HG03469 (cell line): ENCODE results near the gene TACR1.

Experiments used
- ATAC-seq: cut with Tn5 transposase; IDR thresholded peaks from one replicate; pipeline ENCODE4 v1.9.1; 2021; ENCODE audit warnings: mild to moderate bottlenecking, moderate library complexity, moderate number of reproducible peaks; ENCODE audit not compliant: unreplicated experiment

Gene TACR1

DNA sequence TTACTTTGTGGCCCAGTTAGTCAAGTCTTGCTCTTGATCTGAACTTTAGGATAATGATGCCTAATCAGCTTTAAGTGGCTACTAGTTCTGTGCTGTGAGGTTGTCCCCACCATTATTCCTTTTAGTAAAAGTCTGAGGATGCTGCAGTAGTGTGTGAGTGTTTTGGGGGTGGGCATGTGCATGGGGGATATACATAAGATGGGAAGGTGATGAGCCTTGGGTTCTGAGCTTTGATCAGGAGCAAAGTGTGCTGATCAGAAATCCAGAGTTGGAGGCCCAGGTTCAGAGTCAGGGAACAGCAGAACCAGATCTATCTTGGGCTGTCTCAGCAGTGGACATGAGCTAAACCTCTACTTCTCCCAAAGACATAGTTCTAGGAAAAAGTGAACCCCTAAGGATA lies 174.1 kb downstream of the TACR1 start:
- ATAC-seq: no peak

DNA sequence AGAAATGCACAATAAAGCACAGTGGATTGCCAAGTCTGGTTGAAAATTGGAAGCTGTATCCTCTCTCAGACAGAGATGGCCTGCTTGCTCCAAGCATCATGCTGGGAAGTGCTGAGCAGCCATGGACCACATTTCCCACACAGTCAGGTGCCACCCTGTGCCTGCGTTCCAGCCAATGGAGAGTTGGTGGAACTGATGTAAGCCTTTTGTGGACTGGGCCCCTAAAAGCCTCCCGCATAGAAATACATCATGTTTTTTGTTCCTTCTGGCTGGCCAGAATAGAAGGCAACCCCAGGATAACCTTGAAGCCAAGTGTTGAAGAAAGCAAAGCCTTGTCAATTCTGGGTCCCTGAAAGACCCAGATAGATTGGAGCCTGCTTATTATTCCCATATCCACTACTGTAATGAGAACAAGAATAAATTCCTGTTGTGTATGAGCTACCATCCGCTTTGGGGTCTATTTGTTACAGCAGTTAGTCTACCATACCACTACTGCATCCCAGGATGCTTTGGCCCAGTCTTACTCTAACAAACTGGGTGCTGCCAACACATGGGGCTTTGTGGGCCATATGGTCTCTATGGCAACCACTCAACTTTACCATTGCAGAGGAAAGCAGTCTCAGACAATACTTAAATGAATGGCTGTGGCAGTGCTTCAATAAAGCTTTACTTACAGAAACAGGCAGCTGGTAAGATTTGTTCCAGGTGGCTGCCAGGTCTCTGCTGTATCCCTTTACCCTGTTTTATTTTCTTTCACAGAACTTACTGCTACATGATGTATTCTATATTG lies 175.5 kb downstream of the TACR1 start:
- ATAC-seq: no peak

DNA sequence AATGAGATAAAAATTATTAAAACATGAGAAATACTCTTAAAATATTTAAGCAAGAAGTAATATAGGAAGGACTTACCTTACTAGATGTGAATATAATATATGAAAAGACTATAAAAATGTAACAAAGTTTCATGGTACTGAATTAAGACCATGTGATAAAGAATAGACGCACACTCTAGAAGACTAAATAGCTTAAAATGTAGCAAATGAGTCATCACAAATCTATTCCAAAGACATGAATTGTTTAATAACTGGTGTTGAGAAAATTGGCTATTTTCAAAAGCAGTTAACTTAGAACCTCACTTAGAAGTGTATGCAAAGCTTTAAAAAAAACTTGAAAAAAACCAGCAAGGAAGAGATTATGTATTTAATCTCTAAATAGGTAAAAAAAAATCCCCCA lies 176.8 kb downstream of the TACR1 start:
- no peak for ATAC-seq

DNA sequence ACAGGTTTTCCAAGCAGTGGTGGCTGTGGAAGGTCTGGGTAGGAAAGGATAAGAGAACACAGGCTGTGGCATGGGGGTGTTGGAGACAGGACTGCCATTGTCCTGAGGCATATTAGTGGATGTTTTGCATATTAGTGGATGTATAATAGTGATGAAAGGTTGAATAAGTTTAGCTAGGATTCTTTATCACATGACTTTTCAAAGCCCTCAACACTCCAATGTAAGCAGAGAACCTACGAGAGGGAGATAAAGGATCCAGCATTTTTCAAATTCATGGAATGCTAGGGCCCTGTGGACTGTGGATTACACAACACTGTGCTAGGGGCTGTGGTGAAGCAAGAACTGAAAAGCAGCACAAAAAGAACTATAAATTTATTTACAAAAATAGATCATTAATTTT lies 177.6 kb downstream of the TACR1 start:
- ATAC-seq: no peak

DNA sequence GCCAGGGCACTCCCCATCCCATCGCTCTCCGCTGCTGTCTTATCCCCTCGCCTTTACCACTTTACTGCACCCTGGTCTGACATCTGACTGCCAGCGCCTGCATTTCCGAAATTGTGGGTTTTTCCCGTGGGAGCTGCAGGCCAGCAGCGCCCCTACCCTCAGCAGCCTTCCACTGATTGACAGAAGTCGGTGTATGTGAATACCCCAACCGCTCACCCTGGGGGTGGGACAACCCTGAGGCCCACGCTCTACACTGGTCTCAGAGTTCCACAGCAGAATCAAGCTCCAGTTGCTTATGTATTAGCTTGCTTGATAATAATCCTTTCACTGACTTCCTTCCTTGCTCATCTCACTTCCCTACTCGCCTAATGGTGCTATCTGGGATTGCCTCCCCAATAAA lies 178.8 kb downstream of the TACR1 start:
- ATAC-seq: no peak

DNA sequence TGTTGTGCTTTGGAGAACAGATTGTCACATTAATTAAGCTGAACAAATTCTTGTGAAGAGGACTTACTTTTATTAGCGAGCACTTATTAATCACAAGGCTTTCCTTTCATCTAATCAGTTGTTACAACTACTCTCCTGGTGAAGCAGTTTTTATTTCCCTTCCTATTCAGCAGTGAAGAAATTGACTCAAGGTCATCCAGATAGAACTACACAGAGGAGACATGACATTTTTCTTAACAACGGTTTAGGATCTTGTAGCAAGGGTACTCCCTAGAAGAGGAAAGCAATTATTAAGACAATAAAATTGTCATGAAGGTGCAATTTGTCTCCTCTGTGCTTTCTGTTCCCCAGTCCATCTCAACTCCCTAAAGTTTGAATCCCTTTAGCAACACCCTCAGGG lies 179.5 kb downstream of the TACR1 start:
- ATAC-seq: no peak

DNA sequence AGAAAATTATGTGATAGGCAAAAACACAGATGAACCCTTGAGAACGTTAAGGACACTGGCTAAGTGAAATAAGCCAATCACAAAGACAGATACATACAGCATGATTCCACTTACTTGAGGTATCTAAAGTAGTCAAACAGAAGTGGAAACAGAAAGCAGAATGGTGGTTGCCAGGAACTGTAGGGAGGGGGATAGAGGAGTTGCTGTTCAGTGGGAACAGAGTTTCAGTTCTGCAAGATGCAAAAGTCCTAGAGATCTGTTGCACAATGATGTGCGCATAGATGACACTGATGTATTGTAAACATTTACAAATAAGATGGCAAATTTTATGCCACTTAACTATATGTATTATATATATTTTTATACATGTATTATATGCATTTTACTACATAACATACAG lies 181.2 kb downstream of the TACR1 start:
- no peak for ATAC-seq

DNA sequence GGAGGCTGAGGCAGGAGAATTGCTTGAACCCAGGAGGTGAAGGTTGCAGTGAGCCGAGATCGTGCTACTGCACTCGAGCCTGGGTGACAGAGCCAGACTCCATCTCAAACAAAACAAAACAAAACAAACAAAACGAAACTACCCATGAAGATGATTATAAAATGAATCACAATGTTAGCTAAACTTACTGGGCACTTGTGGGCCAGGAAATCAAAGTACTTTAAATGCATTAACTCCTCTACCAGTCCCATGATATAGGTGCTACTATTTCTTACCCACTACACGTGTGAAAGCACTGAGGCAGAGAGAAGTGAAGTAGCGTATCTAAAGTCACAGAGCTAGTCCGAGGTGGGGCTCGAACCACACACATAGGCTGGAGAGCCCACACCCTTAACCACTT lies 187.2 kb downstream of the TACR1 start:
- ATAC-seq: no peak

DNA sequence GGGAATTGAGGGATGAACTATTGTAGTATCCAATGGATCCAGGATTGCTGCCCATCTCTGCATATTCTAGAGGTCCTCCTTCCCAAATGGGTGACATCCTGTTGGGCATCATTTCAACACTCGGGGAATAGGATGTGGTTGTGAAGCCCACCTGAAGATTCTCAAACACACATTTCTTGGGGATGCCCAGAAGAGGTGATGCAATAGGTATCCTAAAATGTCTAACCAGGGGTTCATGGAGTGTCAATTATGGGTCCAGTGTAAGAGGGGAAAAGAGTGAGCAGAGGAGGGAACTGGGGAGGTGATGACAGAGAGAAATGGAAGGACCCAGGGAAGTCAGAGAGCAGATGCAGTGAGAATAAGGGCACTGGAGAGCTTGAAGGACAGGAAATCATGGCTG lies 188.7 kb downstream of the TACR1 start:
- no peak for ATAC-seq

DNA sequence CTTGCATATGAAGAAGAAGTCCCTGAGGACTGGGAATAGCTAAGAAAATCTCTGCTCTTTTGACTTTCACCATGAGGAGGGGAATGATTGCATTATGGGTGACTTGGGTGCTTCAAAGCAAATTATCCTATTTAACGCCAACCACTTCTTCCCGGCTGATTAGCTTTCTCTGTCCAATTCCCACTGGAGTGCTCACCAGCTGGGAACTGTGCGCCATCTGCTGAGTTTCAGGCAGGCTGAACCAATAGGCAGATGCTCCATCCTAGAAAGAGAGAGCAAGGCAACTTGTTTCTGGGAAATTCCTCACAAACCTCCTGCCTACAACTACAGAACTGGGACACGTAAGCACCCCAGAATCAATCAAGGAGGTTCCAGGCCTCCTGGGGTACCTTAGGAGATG lies 191.5 kb downstream of the TACR1 start:
- ATAC-seq: no peak

DNA sequence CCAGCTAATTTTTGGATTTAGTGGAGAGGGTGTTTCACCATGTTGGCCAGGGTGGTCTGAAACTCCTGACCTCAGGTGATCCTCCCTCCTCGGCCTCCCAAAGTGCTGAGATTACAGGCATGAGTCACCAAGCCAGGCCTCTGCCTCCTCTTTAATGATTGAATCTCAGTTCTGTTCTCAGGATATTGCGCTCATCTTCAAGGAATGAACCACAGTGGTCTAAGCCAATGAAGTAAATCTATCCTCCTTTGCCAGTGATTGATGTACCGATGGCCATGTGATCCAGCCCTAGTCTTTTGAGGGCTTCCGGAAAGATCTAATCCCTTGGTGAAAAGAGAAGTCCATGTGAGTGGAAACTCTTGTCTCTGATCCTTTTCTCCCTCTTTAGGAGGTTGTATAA lies 192.3 kb downstream of the TACR1 start:
- no peak for ATAC-seq

DNA sequence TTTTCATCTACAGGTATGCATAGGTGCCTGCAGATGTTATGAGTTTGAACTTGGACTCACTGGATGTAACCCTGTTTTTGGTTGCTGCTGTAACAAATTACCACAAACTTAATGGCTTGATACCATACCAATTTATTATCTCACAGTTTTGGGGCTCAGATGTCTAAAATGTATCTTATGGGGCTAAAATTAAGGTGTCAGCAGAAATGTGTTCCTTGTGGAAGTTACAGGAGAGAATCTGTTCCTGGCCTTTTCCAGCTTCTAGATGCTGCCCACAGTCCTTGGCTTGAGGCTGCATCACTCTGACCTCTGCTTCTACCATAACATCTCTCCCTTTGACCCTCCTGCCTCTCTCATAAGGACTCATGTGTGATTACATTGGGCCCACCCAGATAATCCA lies 193.3 kb downstream of the TACR1 start:
- no peak for ATAC-seq

DNA sequence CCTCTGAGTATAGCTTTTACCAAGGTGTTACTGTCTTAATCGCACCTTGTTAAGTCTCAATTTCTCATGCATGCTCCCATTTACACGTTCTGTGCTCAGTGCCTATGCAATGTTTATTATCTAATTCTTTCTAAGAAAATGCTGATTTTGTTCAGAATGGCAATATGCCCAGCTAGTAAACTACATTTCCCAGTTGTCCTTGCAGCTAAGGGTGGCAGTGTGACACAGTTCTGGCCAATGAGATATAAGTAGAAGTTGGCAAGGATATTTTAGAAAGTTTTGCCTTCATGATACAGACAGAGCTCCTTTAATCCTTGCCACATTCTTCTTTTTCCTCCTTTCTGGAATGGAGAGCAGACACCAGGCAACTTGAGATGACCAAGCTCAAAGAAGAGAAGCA lies 195.5 kb downstream of the TACR1 start:
- ATAC-seq: no peak

DNA sequence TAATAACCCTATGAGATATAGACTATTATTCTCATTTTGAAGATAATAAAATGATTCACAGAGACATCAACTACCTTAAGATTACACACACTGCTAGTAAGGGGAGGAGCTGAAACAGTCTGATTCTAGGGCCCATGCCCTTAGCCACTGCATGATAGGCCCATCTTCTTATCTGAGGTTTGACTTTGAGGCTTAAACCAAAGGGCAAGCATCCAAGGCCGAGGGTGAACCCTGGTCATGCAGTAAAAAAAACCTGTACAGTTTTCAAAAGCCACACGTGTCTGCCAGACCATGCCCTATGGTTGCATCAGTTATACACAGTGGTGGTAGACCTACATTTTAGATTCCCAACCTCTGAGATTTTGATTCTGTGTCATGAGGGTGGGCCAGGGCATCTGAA lies 196.0 kb downstream of the TACR1 start:
- no peak for ATAC-seq

DNA sequence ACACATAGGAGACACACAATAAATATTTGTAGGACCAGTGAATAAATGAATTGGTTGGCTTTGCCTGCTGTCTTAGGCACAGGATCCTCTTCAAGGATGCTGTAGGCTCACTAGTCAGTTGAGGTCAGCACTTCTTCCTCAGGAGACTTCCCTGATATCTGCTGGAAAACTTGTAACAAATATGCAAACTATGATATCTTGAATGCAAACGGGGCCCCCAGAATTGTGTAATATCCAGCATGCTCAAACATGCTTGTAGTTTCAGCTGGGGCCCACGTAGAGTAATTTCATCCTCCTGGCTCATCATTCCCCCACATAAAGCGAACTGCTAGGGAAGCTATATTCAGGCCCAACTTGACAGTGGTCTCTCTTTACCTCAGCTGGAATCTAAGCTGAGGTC lies 197.3 kb downstream of the TACR1 start:
- no peak for ATAC-seq

DNA sequence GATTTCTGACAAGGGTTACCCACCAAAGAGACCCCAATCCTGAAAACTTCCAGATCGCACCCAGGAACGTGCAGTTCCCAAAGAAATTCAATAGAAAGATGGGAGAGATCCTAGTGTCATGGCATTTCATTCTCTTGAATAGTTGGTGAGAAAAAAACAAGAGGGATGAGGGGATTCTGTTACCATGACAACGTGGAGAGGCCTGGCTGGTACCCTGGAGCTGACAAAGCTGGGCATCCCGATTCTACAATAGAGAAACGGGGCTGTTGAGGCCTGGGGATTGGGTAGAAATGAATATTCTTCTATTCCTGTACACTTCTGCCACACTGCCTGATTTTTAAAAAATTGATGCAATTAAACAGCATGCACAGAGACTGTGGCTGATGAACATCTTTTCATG lies 199.9 kb downstream of the TACR1 start:
- no peak for ATAC-seq
